Fibroblast of lung (primary cell): ENCODE data around the gene REX1BD. TPM values are rescaled to one million over a fixed set of nuclear protein-coding genes. Genes with fewer than 3 reads are reported as not detected.

Experiments
- DNase-seq, 2 donors: peaks; one replicate each; pipeline versions ENCODE4 v3.0.0 to v3.0.0-alpha.2; 2010; ENCODE audit warnings: low read depth in 2 of 2
- H2AFZ ChIP-seq: 2 replicates; pipeline ENCODE4 v1.5.1; 2012; ENCODE audit warnings: low read length, control low read depth, inconsistent platforms
- H3K27ac ChIP-seq: 2 replicates; pipeline ENCODE4 v1.5.1; 2011; ENCODE audit warnings: low read length, control low read depth; ENCODE audit not compliant: insufficient read depth
- H3K27me3 ChIP-seq: 2 replicates; pipeline ENCODE4 v1.5.1; 2011; ENCODE audit warnings: mild to moderate bottlenecking, low read length; ENCODE audit not compliant: control insufficient read depth, insufficient read depth
- H3K36me3 ChIP-seq: 2 replicates; pipeline ENCODE4 v1.5.1; 2011; ENCODE audit warnings: low read length; ENCODE audit not compliant: control insufficient read depth, insufficient read depth
- H3K4me1 ChIP-seq: 2 replicates; pipeline ENCODE4 v1.5.1; 2011; ENCODE audit warnings: low read length; ENCODE audit not compliant: control insufficient read depth, insufficient read depth; ENCODE audit errors: extremely low read depth
- H3K4me2 ChIP-seq: 2 replicates; pipeline ENCODE4 v1.5.1; 2011; ENCODE audit warnings: low read length, control low read depth; ENCODE audit not compliant: insufficient read depth; ENCODE audit errors: extremely low read depth
- H3K4me3 ChIP-seq, 4 experiments: fragments of 200-600 bp in 1 of 4; sonication (generic) in 1 of 4; replicated peaks in 1 of 4; 2 replicates each; pipeline ENCODE4 v1.5.1; 2011 to 2016; ENCODE audit warnings: low read length in 4 of 4, low read depth in 3 of 4, mild to moderate bottlenecking in 3 of 4, control low read depth in 2 of 4, inconsistent platforms in 1 of 4, mixed read lengths in 1 of 4; ENCODE audit not compliant: insufficient read depth in 1 of 4; ENCODE audit errors: control extremely low read depth in 1 of 4
- H3K79me2 ChIP-seq: 2 replicates; pipeline ENCODE4 v1.5.1; 2012; ENCODE audit warnings: mild to moderate bottlenecking, low read length, inconsistent platforms; ENCODE audit not compliant: control insufficient read depth, insufficient read depth
- H3K9ac ChIP-seq: 2 replicates; pipeline ENCODE4 v1.5.1; 2011; ENCODE audit warnings: mild to moderate bottlenecking, low read length, control low read depth; ENCODE audit not compliant: insufficient read depth
- H3K9me3 ChIP-seq: 2 replicates; pipeline ENCODE4 v1.5.1; 2012; ENCODE audit warnings: low read depth, low read length; ENCODE audit not compliant: control insufficient read depth, insufficient read depth
- H4K20me1 ChIP-seq: 2 replicates; pipeline ENCODE4 v1.5.1; 2011; ENCODE audit warnings: low read length; ENCODE audit not compliant: control insufficient read depth, insufficient read depth; ENCODE audit errors: extremely low read depth
- EZH2 ChIP-seq: IDR thresholded peaks from 2 replicates; pipeline ENCODE4 v1.5.1; 2012; ENCODE audit warnings: low read length, control low read depth, mild to moderate bottlenecking; ENCODE audit errors: missing control alignments
- polyA plus RNA-seq, 2 donors: library from polyadenylated mRNA; depleted of rRNA in 1 of 2; stranded (reverse) in 1 of 2; unstranded in 1 of 2; fragments of >200 nt; gene quantifications; 2 replicates each; pipeline ENCODE4 v1.2.1, GENCODE V29; 2011 to 2012; ENCODE audit warnings: missing spikeins in 1 of 2
- total RNA-seq: library from RNA; depleted of rRNA; stranded (reverse); fragments of >200 nt; gene quantifications from 2 replicates; pipeline ENCODE4 v1.2.1, GENCODE V29; 2014
- TF ChIP-seq, protein P1 (sequence below), 2 donors: IDR thresholded peaks in 1 of 2; conservative IDR thresholded peaks in 1 of 2; 1 replicate in 1 of 2; 2 replicates in 1 of 2; pipeline ENCODE4 v1.5.1; 2011 to 2012; ENCODE audit warnings: low read length in 2 of 2, control low read depth in 1 of 2, inconsistent platforms in 1 of 2, low read depth in 1 of 2, mild to moderate bottlenecking in 1 of 2

REX1BD gene
- total and polyA plus RNA-seq, 2 donors (not counting 1 experiment from before 2014, with no cell fraction given) = 16.2 to 37.0 TPM

- no peak overlapping the region for H3K4me3 ChIP-seq
- no peaks in the 10 kb centered on the region for H3K9me3 ChIP-seq
- H4K20me1 ChIP-seq = peaks cover 5% of the 10 kb centered on the region
Observed at GRCh38 chr19:18576383-18576782, 12.2 kb upstream of the REX1BD start.

DNA sequence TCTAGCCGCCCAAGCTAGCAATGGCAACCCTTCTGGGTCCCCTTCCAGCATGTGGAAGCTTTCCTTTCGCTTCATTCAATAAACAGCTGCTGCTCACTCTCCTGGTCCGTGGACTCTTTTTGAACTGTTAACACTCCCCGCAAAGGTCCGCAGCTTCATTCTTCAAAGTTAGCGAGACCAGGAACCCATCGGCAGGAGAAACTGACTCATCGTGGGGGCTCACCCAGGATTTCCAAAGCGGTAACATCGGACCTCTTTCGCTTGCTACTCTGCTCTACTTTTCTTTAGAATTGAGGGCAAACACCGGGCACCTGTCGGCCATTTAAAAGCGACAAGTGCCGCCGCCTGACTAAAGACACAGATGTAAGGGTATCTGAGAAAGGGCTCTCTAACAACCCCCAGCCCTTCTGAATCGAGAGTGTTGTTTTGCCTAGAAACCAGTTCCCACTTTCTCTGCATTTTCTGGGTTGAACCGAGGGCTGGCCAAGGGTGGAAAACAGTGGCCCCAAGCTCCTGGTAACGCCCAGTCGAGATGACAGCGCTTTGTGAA, 11.2 kb upstream of the REX1BD start:
- Histone ChIP-seq H4K20me1 (peaks cover 5% of the 10 kb centered on the region), H3K4me1 (peaks cover 8% of the 10 kb centered on the region), H3K4me3 (no peak overlapping the region), H3K79me2 (peaks cover 17% of the 10 kb centered on the region), H3K9ac (no peak overlapping the region), H3K27me3 (no peaks in the 10 kb centered on the region), H3K4me2 (no peak overlapping the region), H3K27ac (no peak overlapping the region), H3K9me3 (no peaks in the 10 kb centered on the region), H3K36me3 (peaks cover 22% of the 10 kb centered on the region), H2AFZ (no peak overlapping the region)
- no peak for TF ChIP-seq EZH2
- TF ChIP-seq, protein P1, sequence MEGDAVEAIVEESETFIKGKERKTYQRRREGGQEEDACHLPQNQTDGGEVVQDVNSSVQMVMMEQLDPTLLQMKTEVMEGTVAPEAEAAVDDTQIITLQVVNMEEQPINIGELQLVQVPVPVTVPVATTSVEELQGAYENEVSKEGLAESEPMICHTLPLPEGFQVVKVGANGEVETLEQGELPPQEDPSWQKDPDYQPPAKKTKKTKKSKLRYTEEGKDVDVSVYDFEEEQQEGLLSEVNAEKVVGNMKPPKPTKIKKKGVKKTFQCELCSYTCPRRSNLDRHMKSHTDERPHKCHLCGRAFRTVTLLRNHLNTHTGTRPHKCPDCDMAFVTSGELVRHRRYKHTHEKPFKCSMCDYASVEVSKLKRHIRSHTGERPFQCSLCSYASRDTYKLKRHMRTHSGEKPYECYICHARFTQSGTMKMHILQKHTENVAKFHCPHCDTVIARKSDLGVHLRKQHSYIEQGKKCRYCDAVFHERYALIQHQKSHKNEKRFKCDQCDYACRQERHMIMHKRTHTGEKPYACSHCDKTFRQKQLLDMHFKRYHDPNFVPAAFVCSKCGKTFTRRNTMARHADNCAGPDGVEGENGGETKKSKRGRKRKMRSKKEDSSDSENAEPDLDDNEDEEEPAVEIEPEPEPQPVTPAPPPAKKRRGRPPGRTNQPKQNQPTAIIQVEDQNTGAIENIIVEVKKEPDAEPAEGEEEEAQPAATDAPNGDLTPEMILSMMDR (conservative IDR thresholded peaks at IDR 0.05 in 1 of 2, IDR thresholded peaks at IDR 0.05 in 1 of 2; ENCODE audit: low read depth in 1 of 2, low read length in 2 of 2) = no peak
- DNase-seq = no peak

More at GRCh38 chr19:18576383-18576782, 12.2 kb upstream of the REX1BD start:
- Histone ChIP-seq H3K9ac (no peak overlapping the region), H3K27ac (no peak overlapping the region), H3K36me3 (peaks cover 22% of the 10 kb centered on the region), H2AFZ (no peak overlapping the region), H3K79me2 (peaks cover 24% of the 10 kb centered on the region), H3K4me2 (no peak overlapping the region), H3K4me1 (peaks cover 8% of the 10 kb centered on the region), H3K27me3 (no peaks in the 10 kb centered on the region)
- DNase-seq = no peak
- TF ChIP-seq, protein P1 (conservative IDR thresholded peaks at IDR 0.05 in 1 of 2, IDR thresholded peaks at IDR 0.05 in 1 of 2; ENCODE audit: low read depth in 1 of 2, low read length in 2 of 2) = no peak
- no peak for TF ChIP-seq EZH2

GRCh38 chr19:18580311-18580710, 8.3 kb upstream of the REX1BD start:
- Histone ChIP-seq H4K20me1 (no peaks in the 10 kb centered on the region), H3K79me2 (no peaks in the 10 kb centered on the region), H3K36me3 (peaks cover 7% of the 10 kb centered on the region), H3K4me1 (no peaks in the 10 kb centered on the region), H3K9me3 (no peaks in the 10 kb centered on the region), H3K9ac (no peak overlapping the region), H3K27ac (no peak overlapping the region), H3K27me3 (no peaks in the 10 kb centered on the region), H2AFZ (no peak overlapping the region), H3K4me2 (no peak overlapping the region), H3K4me3 (no peak overlapping the region)
- DNase-seq = no peak
- TF ChIP-seq EZH2 = no peak
- TF ChIP-seq, protein P1 (conservative IDR thresholded peaks at IDR 0.05 in 1 of 2, IDR thresholded peaks at IDR 0.05 in 1 of 2; ENCODE audit: low read depth in 1 of 2, low read length in 2 of 2) = no peak
